ENCODE results near the gene HELB. TPM values are rescaled to one million over a fixed set of nuclear protein-coding genes. Genes with fewer than 3 reads are reported as not detected.

HELB gene
- total RNA-seq, 2 donors from 2014 or later, result 29.7 to 31.9 TPM

DNA sequence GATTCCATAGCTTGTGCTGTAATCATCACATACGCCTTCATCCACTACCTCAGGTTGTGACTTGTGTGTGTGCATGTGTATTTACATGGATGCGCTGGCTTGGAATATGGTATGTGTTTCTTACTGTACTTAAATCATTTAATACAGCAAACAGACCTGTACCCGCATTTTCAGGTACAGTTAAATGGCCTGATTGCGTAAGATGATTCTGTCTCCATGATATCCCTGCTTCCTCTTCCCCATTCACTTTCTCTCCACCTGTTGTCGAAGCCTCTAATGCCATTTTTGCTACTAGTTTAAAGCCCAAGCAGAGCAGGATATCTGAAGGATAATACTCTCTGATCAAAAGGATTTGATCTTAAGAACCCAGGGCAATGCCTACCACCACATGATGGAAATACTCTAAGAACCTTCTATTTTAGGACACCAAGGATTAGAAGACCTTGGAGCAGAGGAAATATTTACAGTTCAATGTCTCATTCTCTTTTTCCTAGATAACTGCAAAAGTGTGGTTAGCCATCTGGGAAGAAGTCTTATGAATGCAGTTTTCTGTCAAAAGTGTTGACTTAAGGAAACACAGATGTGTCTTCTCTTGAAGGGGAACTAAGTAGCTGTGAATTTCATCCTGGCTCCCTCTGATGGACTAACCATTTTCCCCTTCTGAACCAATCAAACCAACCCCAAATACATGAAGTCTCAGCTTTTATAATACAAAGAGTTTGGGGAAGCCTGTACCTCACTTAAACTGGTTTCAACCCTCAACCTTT lies 78.7 kb downstream of the HELB start:
- Mint-ChIP-seq H3K27ac (no peak overlapping the region), H3K4me1 (ENCODE audit: low read depth) (no peaks in the 10 kb centered on the region), H3K9me3 (no peaks in the 10 kb centered on the region), H3K27me3 (ENCODE audit: low read depth) (no peaks in the 10 kb centered on the region), H3K36me3 (ENCODE audit: insufficient read depth in 2 of 2) (peaks cover 0 to 4% of the 10 kb centered on the region in 2 donors), H3K4me3 (no peak overlapping the region)
- ATAC-seq (replicated peaks in 1 of 2), result no peak
- no peak for DNase-seq

DNA sequence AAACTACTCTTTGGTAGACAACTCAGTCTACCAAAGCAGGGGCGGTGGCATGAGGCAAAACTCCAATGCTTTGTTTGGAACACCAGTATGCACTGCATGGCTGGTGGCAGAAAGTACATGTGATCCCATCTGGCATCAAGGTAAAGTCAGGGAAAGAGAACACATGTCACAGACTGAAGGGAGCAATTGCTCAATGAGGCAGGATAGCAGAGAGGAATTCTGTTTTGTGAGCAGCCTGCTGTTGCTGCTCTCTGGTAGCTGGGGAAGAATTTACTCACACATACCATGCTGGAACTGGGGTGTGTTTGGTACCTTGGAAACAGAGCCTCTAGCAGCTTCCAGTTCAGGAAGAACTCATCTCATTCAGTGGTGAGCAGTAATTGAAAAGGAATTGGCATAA lies 84.8 kb downstream of the HELB start:
- Mint-ChIP-seq H3K4me3 (no peak overlapping the region), H3K36me3 (ENCODE audit: insufficient read depth in 2 of 2) (peaks cover 0 to 4% of the 10 kb centered on the region in 2 donors), H3K9me3 (no peaks in the 10 kb centered on the region), H3K27ac (no peak overlapping the region), H3K4me1 (ENCODE audit: low read depth) (no peaks in the 10 kb centered on the region), H3K27me3 (ENCODE audit: low read depth) (no peaks in the 10 kb centered on the region)
- DNase-seq (no peak), ATAC-seq (replicated peaks in 1 of 2) (no peak)

Other genes with a start within 250 kb of the HELB start
- 10 to 100 TPM; 22.4 to 23.1 TPM for gene LLPH, start 171.7 kb upstream of the HELB start, total RNA-seq
- gene TMBIM4, start 132.5 kb upstream of the HELB start, total RNA-seq, result 100 to 1,000 TPM in 1 of 2 donors, 10 to 100 TPM in 1; 88.7 to 101 TPM
- gene IRAK3, start 113.3 kb upstream of the HELB start, total RNA-seq, result 1 to 10 TPM; 1.2 to 1.3 TPM

Measured in activated T-cell treated with anti-CD3 and anti-CD28 coated beads, Interleukin-2, amount 50 U/mL, for 72 hours (primary cell).